ENCODE measurements around the gene ELP1.

The ELP1 gene

DNA sequence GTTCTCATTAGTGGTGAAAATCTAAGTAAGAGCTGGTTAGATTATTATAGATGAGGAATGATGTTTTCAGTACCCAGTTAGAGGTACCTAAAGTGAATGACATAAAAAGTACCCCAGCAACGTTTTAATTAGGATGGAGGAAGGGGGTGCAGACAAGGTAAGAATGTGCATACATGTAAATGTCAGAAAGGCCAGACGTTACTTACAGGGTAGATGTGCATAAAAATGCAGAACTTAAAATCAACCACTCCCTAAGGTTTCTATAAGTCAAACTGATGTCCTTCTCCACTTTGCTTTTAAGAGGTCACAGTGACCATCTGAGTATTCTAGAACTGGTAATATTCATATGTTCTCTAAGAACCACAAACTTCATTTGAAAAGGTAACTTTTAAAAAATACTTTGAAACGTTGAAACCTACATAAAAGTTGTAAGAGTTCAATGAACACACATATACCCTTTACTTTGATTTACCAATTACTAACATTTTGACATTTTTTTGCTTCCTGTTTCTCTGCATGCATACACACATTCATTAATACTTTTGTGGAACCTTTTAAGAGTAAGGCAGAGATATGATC lies 53.1 kb downstream of the ELP1 start:
- DNase-seq: no peak

DNA sequence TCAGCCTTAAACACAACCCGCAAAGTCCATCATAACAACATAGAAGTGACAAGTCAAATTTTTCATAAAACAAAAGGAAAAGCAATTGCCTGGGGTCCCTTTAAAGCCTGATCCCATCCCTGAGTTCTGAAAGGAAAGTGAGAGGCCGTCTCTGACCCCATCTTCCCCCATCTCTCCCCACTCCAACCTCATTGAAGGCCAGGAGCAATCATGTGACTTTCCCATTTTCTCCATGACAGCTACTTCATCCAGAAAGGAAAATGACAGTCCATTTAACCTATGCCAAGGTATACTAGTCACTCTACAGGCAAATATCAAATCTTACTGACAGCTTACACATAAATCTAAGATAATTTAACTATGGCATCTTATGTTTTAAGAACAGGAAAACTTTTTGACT lies 56.4 kb downstream of the ELP1 start:
- no peak for DNase-seq

DNA sequence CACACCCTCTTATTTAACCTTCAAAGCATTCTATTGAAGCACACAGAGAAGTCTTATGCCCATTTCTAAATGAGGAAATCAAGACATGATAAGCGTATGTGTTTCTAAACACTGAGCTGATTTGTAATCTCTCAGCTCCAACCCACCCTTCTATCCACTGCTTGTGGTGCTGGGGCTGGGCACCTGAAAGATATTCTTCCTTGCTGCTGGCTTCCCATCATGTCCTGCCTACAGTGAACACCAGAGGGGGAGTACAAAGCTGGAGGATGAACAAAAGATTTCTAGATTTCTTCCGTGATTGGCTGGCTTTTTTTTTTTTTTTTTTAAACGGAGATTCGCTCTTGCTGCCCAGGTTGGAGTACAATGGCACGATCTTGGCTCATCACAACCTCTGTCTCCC lies 57.5 kb downstream of the ELP1 start:
- no peak for DNase-seq

DNA sequence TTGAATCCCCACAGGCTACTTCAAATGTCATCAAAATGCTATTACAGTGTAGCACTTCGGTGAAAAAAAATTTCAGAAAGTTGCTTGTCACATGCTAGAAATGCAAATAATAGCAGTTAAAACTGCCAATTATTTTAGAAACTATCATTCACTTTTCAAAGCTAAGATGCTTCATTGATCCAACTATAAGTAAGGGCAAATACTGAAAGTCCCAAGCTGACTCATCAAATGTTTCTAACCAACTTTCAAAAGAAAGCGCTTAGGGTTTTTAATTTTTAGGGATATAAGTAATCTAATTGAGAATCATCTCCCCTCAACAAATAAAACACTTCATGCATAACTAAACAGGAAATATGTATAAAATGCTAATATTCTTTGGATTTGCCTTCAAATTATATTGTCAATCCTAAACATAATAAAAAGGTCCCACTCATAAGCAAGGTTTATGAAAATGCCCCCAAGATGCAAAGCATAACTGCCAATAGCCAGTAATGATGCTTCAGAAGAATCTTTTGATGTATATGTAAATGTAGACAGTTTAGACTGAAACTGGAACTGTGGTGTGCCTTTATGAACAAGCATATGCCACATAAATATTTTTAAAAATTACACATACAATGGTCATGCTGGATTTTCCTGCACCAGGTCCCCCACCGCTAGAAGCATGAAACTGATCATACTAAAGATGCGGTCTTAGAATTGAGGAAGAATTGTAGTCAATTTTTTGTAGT lies 59.7 kb downstream of the ELP1 start:
- DNase-seq: no peak

DNA sequence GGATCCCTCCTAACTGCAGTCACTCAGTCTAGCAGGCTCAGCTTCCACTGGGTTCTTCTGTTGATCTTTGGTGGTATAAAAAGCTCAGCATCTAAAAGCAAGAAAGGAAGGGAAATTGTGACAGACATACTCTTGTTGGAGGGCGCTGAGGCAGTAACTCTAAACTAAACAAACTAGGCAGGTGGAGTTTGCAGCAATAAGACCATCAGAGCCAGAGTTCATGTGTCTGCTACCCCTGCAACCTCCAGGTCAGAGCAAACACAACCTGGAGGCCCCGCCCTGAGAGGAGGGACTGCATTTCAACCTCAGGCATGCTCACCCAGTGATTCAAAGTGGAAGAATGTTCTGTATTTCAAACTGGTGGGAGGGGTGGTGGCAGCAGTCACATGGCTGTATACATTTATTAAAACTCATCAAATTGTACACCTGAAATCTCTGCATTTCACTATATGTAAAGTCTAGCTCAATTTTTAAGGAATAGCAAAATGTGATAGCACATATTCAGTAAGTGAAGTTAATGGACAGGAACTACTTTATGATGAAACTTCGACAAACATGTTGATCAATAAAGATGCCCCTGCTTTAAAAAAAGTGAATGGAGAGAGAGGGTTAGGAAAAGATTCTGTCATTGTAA lies 64.7 kb downstream of the ELP1 start:
- peak; percentile 26 for DNase-seq

DNA sequence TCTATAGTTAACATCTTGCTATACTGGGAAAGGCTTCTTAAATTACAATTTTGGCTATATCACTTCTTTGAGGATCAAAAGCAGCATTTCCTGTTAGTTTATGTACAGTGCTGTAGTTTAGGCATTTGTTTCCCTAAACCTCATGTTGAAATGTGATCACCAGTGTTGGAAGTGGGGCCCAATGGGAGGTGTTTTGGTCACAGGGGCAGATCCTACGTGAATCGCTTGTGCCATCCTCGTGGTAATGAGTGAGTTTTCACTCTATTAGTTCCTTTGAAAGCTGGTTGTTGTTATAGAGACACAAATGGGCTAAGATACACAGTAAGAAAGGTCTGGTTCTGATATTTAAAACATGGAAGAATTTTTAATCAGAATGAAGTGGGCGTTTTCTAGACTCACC lies 66.1 kb downstream of the ELP1 start:
- DNase-seq: no peak

DNA sequence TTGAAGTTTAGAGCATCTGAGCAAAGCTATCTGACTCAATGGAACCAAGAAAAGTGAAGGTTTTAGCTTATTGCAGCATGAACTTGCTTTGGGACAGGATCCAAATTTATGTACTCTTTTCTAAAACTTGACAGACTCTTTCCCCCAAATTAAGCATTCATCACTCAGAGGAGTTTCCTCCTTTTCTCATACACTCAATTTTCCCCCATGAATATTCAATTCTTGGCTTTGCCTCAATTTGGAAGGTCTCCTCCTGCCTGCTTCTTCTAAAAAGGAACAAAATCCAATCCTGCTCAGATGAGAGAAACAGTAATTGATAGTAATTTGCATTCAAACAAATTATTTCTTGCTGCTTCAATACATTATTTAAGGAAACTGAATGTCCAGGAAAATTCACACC lies 66.8 kb downstream of the ELP1 start:
- no peak for DNase-seq

DNA sequence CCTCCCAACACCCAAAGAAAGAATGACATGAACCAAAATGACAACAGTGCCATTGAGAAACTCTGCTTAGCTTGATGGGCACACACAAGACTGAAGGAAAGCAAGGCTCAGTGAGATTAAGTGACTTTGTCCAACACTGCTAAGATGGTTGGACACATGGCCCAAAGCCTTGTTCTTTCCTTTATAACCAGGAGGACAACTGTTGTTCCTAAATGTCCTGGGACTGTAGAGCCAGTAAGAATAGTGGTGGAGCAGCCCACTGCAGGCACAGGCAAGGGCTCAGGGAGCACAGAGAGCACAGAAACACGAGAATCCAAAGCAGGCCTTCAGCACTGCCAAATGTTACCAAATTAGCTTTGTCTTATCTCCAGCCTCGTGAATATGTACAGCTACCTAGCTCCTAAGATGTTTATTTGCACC lies 67.9 kb downstream of the ELP1 start:
- DNase-seq: no peak

DNA sequence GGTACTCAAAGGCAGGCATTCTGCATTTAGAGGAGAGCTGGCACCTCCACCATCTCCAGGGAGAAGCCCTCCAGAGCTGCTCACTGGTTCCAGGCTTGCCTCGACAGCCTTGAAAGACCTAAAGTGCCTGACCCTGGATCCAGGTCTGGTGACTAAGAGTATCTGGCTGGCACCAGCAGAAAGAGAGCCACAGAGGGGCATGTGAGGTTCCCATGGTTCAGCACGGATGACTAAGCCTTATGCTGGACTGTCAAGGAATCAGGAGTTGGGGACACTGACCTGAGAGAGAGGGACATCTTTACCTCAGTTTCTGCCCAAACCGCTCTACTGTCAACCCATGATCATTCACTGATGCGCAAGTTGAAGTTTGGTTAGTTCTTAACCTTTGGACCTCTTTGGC lies 68.9 kb downstream of the ELP1 start:
- DNase-seq: no peak

DNA sequence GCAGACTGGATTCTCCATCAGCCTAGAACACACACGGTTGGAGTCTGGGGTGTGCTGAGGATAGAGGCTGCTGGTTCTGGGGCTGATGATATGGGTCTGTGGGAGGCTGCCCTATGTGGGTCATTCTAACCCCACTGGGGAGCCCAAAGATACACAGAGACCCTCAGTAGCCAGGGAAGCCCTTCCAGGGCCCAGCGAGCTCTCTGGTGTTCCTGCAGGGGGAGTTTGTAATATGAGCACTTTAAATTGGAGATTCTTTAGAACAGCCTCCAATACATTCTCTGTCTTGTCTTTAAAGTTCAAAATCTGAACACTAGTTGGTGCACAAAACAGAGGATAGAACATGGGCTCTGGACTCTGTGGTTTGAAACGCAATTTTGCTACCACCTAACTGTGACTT lies 69.5 kb downstream of the ELP1 start:
- no peak for DNase-seq

DNA sequence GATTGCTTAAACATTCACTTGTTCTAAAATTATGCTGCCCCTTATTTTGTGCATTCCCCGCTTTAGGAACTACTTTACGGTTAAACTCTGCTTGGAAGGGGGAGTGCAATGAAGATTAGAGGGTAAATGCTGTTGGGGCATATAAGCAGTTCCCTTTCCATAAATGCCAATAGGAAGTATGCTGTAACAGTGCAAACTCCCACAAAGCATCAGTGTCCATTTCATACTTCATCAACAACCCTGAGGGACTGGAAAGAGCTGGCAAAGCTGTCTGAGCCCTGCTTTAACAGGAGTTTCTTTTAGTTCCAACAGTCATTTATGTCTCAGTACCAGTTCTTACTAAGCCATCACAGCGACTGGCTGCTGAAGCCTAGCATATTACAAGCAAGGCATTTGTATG lies 70.0 kb downstream of the ELP1 start:
- no peak for DNase-seq

DNA sequence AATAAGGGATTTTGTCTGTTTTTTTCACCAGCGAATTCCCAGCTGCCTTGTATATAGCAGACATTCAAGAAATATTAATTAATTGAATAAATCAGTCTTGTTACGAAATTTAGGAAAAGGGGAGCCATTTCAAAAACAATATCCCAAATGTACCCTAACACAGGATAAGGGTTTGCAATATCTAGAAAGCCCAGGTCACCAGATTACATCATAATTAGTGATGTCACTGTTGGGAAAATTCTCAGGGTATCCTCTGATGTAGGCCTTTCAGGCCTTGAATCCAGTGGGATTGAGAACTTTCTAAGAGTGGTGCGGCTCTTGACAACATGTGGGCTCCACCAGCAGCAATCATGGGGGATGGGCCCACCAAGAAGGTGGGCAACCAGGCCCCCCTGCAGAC lies 71.9 kb downstream of the ELP1 start, which contains the start of gene ACTL7A:
TSS of gene ACTL7A (plus strand) at position 270 of the 400 bp plus-strand sequence. CDS start at position 327, 57 bp downstream.
- DNase-seq: no peak

DNA sequence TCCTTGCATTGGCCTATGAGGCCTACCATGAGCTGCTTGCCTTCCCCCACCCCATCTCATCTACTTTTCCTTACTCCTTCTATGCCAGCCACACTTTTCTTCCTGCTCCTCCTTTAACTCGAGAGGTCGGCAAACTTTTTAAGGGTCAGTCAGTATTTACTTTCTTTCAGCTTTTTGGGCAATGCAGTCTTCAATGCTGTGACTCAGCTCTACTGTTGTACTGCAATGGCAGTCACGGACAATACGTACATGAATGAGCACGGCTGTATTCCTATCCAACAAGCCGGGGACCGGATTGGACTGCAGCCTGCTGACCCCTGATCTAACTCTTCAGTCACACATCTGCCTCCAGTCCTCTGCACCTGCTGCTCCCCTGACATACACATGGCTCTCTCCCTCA lies 72.5 kb downstream of the ELP1 start:
- DNase-seq: no peak

DNA sequence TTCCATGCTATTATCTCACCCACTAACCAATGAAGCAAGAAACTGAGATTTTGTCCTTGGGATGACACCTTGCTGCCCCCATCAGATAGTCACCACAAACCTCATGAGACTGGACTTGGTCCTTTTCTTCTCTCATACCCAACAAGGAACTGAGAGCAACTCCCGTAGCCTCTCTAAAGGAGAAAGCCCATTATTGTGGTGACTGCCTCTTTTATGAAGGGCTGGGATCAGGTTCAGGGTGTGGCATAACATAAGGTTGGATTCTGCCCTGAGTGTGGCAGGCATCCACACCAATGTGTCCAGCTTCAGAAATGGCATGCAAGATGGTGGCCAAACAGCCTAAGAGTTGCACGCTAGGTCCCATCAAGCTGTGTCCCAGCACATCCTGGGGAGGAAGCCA lies 73.2 kb downstream of the ELP1 start:
- DNase-seq: no peak

DNA sequence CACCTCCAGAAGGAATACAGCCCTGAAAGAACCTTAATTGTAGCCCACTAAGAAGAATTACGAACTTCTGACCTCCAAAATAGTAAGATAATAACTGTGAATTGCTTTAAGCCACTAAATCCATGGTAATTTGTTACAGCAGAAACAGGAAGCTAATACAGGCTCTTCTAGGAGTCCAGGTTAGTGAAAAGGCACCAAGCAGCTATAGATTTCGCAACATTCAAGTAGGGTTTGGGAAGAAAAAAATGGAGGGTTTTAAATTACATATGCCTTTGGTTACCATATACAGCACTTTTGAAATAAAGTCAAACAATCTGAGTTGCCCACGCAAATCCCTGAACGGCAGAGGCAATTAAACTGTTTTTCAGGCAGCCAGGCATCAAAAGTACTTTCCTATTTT lies 73.6 kb downstream of the ELP1 start:
- peak; percentile 11 for DNase-seq

DNA sequence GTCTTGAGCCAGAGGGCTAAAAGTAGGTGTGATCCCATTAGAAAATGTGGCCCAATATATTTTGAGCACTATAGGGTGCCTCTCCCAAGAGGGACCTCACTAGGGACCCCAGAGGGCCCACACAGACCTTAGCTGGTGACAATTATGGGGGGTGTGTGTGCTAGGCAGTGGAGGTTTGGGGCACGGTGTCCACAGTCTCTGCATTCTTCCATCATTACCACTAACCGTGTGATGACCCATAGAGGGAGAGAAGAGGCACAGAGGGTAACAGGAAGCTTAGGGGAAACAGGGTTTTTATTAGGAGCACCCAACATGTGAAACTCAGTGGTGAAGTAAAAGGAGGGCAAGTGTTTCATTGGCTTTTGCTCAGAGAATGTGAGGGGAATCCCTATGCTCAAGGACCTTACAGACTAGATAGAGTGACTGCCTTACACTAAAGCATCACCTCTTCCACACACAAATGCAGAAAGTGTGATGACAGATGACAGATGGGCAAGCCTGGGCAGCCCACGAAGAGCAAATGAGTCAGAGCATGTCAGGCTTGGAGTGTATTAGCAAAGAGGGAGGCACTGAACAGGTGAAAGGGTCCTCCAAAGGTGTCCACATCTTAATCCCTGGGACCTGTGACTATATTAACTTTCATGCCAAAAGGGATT lies 74.3 kb downstream of the ELP1 start:
- no peak for DNase-seq

DNA sequence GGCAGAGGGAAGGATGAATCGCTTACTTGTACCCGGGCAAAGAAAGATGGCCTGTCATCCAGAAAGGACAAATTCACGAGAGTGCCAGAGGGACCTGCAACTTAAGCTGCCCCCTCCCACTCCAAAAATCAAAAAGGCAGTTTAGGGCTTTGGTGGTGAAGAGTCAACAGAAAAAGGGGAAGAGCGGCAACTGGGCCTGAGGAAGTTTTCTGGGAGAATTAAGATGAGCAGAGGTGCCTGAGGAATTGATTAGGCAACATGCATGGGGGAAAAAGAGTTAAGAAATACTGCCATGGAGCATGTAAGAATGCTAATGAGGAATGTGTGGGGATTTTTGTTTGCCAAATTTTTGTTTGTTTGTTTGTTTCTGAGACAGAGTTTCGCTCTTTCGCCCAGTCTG lies 76.4 kb downstream of the ELP1 start:
- no peak for DNase-seq

DNA sequence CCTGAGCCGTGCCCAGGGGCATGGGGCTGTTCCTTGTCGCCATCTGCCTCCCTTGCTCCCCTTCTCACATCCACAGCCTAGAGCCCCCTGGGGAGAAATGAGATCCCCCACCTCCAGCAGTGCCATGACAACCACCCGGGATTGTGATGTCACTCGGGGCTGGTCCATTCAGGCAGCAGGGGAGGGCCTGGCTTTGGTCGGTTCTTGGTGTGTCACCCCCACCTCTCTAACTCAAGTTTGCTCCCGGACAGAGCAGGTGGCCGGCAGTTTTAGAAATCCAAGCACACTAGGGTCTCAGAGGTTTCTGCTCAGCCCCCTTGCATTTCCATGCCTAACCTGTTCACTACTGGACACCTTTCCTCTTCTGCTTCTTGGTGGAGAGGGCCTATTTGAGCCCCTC lies 78.0 kb downstream of the ELP1 start, which contains the start of gene ACTL7B:
TSS of gene ACTL7B (minus strand) at position 99 of the 400 bp plus-strand sequence. CDS start at position 43, 56 bp downstream.
- DNase-seq: no peak

DNA sequence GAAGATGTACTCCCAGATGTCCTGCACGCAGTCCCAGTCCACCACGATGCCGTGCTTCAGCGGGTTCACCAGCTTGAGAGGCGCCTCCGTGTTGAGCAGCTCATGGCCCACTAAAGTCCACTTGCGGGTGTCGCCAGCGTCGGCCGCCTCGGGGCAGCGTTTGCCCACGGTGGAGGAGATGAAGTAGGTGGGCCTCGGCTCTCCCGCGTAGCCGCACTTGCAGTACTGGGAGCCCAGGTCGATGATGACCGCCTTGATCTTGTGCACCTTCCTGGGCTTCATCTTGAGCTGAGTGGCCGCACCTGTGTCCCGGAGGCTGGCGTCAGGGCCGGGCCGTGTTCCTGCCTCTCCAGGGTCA lies 78.4 kb downstream of the ELP1 start:
- no peak for DNase-seq

DNA sequence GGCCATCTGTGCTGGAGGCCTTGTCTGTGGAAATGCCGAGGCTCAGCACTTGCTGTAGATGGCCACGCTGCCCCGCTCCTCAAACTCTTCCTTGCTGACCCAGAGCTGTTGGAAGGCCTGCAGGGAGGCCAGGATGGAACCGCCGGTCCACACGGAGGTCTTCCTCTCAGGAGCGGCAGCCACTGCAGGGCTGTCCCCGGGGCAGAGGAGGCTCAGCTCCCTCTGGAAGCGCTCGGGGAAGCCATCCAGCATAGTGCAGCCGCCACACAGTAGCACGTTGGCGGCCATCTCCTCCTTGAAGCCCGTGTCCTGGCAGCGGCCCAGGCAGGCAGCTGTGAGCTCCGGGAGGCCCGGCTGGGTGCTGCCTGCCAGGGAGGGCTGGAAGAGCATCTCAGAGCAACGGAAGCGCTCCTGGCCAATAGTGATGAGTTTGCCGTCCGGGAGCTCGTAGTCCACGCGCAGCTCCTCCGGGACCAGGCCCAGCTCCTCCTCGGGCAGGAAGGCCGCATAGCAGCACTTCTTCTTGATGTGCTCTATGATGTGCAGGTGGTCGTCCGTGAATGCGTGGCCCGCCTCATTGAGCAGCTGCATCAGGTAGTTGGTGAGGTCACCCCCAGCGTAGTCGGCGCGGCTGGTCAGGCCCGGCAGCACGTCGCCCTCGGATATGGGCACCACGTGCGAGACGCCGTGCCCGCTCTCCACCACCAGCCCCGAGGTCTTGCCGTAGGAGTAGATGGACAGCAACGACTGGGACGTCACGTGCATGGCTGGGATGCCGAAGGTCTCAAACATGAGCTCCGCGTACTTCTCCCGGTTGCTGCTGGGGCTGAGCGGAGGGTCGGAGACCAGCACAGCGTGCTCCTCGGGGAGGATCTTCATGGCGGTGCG lies 79.0 kb downstream of the ELP1 start:
- no peak for DNase-seq

DNA sequence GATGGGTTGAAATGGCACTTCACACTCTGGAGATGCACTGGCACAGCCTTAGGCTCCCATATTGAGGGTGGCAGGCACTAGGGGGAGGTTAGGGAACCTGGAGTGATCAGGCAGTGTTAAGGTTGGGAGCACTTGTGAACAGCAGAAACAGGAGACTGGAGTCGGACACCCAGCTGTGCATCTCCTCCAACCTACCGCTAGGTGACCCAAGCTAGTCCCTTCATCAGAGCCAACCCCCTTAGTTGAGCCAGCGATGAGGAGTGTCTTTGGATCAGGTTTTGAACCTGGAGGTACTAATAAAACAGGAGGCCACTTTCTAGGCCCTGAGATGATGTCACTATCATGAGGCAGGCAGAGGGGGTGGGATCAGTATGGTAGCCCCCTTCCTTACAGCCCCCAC lies 79.8 kb downstream of the ELP1 start:
- DNase-seq: no peak

DNA sequence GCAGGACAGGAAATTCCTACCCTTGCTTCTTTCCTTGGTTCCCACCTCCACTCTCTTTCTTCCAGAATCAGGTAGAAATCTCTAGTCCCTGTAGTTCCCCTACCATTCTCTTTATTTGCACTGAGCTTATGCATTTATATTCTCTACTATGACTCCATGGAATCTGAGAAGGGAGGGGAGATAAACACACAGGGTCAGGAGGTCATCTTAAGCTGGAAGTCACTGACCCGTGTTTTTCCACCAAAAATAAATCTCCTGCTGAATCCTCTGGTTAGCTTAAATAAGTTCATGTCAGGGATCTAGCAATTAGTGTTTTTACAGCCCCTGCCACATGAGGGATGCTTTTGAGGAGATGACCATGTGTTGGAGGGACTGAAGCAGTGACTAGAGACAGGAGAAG lies 81.8 kb downstream of the ELP1 start:
- DNase-seq: no peak

DNA sequence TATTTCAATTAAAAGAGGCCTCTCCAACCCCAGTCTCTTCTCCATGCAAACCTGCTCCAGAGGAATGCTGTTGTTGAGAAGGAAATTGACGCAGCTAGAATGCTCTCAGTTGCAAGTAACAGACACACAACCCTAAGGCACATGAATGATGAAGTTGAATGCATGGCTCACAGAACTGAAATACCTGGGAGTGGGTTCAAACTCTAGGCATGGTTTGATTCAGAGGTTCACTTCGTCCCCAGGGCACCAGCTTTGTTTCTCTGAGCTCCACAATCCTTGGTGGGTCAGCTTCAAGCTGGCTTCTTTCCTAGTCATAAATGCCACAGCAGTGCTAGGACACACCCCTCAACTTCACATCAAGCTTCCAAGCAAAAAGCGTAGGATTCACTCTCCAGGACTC lies 82.8 kb downstream of the ELP1 start:
- no peak for DNase-seq

Measured in fibroblast of upper back skin (primary cell).